PC-3 (cell line): Measurements from ENCODE around the gene EHBP1.

ENCODE experiments used
- CTCF ChIP-seq: fragments of 300-600 bp; sonication (generic); conservative IDR thresholded peaks from 2 replicates; pipeline ENCODE4 v1.5.1; 2017; ENCODE audit warnings: antibody characterized with exemption, low read depth, mild to moderate bottlenecking, low read length
- EZH2phosphoT487 ChIP-seq: fragments of 300-600 bp; sonication (generic); IDR thresholded peaks from 2 replicates; pipeline ENCODE4 v1.6.1; 2018; ENCODE audit warnings: mild to moderate bottlenecking, antibody characterized with exemption, low read length, borderline replicate concordance

DNA sequence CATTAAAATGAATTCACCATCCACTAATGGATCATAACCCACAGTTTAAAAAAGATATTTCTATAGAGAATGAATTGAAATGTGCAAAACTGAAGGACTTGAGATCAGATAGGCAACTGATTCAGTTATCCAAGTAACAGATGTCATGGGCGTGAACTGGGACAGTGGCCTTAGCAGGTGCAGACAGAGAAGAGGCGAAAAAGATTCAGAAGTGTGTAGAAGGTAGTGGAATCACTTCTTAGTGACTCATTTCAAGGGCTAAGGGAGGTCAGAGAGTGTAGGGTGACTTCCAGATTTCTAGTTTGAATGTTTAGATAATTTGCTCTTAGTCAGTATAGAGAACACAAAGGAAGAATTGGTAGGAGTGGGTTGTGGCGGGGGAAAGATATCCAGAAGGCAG, 79.7 kb downstream of the EHBP1 start:
- no peak for TF ChIP-seq CTCF
- TF ChIP-seq EZH2phosphoT487, result no peak
